Liver (tissue), 3 donors: ENCODE data around the gene PTCD2.

Experiments
- EGR1 ChIP-seq, 2 donors: IDR thresholded peaks; 2 replicates each; pipeline ENCODE4 v1.6.1; 2016 to 2018; ENCODE audit warnings: antibody characterized with exemption in 2 of 2, low read depth in 2 of 2
- NR2F2 ChIP-seq: IDR thresholded peaks from 2 replicates; pipeline ENCODE4 v1.6.1; 2016; ENCODE audit warnings: antibody characterized with exemption
- RAD21 ChIP-seq, 2 donors: IDR thresholded peaks; 2 replicates each; pipeline ENCODE4 v1.6.1; 2016; ENCODE audit warnings: antibody characterized with exemption in 2 of 2, mild to moderate bottlenecking in 2 of 2
- RXRA ChIP-seq, 2 donors: IDR thresholded peaks; 2 replicates each; pipeline ENCODE4 v1.6.1; 2017 to 2018; ENCODE audit warnings: antibody characterized with exemption in 2 of 2, mild to moderate bottlenecking in 1 of 2
- SP1 ChIP-seq: IDR thresholded peaks from 2 replicates; pipeline ENCODE4 v1.6.1; 2018; ENCODE audit warnings: antibody characterized with exemption, mild to moderate bottlenecking
- TF ChIP-seq, protein P1 (sequence below): fragments of 150-350 bp; IDR thresholded peaks from 2 replicates; pipeline ENCODE4 v1.5.1; 2017; ENCODE audit warnings: improper control_type of control experiment, low read depth, low read length; ENCODE audit not compliant: missing input control
- TF ChIP-seq, protein P2 (sequence below): IDR thresholded peaks from 2 replicates; pipeline ENCODE4 v1.6.1; 2016; ENCODE audit warnings: antibody characterized with exemption
- donor health status: healthy.
- donor health status: healthy.

DNA sequence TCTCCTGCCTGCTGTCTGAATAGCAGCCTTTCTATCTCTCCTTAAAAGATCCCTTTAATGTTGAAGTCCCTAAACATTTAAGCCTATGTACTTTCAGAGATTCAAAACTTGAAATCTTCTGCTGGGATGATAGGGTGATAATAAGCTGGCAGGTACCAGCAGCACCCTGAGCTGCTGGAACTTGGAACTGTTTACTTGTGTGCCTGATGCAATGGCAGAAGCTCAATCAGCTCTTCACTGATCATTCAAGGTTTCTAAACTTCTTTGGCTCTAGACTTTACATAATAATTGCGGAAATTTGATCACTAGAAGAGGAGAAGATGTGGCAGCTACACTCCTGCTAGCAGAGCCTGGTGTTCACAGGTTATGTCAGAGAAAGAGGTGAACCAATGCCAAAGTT, 27.8 kb upstream of the PTCD2 start:
- TF ChIP-seq, protein P1, sequence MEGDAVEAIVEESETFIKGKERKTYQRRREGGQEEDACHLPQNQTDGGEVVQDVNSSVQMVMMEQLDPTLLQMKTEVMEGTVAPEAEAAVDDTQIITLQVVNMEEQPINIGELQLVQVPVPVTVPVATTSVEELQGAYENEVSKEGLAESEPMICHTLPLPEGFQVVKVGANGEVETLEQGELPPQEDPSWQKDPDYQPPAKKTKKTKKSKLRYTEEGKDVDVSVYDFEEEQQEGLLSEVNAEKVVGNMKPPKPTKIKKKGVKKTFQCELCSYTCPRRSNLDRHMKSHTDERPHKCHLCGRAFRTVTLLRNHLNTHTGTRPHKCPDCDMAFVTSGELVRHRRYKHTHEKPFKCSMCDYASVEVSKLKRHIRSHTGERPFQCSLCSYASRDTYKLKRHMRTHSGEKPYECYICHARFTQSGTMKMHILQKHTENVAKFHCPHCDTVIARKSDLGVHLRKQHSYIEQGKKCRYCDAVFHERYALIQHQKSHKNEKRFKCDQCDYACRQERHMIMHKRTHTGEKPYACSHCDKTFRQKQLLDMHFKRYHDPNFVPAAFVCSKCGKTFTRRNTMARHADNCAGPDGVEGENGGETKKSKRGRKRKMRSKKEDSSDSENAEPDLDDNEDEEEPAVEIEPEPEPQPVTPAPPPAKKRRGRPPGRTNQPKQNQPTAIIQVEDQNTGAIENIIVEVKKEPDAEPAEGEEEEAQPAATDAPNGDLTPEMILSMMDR = no peak
- no peak for TF ChIP-seq EGR1 (IDR thresholded peaks at IDR 0.05; ENCODE audit: low read depth in 2 of 2)
- TF ChIP-seq NR2F2 = no peak
- TF ChIP-seq, protein P2, sequence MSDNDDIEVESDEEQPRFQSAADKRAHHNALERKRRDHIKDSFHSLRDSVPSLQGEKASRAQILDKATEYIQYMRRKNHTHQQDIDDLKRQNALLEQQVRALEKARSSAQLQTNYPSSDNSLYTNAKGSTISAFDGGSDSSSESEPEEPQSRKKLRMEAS = no peak
- TF ChIP-seq RXRA (IDR thresholded peaks at IDR 0.05) = no peak
- TF ChIP-seq SP1 = no peak
- no peak for TF ChIP-seq RAD21 (IDR thresholded peaks at IDR 0.05)
